ENCODE measurements around the gene TMEM240.
"Not testable (repeated sequence)": the region's sequence is repeated elsewhere in the genome, so short reads cannot be mapped to it uniquely, and the experiment has no call there.

TMEM240 gene

GRCh38 chr1:1539310-1540089, 924 bp downstream of the TMEM240 start:
- DNase-seq = no peak

DNA sequence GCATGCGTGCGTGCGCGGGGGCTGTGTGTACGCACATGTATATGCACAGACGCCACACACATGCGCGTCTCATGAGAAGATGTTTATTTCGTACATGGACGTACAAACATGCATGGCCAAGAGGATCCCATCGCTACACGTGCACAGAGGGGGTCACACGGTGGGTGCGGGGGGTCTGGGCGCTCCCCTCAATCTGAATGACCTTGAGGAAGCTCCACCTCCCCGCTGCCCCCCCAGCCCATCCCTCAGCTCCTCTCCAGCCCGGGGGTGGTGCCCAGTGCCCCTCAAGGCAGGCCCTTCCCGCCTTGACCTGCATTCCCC, 1.5 kb downstream of the TMEM240 start:
- DNase-seq = no peak

- no peak for DNase-seq
Measured at GRCh38 chr1:1538334-1538733, 2.1 kb downstream of the TMEM240 start.

- DNase-seq = no peak
Measured at GRCh38 chr1:1537626-1538250, 2.7 kb downstream of the TMEM240 start.

DNA sequence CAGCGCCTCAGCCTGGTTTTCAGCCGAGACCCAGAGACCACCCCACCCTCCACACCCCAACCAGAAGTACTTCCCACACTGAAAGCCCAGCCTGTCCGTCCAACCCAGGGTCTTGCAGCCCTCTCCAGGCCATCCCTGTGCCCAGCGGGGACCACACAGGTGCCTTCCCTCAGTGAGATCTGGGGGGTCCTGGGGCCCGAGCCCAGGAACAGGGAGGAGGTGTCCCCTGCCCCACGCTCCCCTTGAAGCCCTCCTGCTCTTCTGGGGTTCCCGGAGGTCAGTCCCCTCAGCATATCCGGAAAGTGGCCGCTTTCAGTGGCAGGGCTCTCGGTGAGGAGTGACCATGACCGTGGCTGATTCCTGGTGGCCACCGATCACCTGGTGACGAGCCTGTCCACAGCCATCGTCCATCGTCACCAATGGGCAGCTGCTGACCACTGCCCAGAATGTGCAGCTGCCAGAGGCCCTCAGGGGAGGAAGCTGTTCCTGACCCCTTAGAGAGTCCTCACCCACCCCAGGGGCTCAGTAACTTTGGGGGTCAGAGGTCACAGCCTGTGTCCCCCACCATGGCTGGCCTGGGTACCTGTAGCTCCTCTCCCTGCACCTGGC, 3.4 kb downstream of the TMEM240 start:
- no peak for DNase-seq

- no peak for DNase-seq
Measured at GRCh38 chr1:1536019-1536937, 4.1 kb downstream of the TMEM240 start.

GRCh38 chr1:1535201-1536018, 5.0 kb downstream of the TMEM240 start:
- no peak for DNase-seq

- no peak for DNase-seq
Measured at GRCh38 chr1:1534401-1535154, 5.8 kb downstream of the TMEM240 start.

GRCh38 chr1:1533894-1534291, 6.5 kb downstream of the TMEM240 start:
- not testable (repeated sequence) for DNase-seq

DNA sequence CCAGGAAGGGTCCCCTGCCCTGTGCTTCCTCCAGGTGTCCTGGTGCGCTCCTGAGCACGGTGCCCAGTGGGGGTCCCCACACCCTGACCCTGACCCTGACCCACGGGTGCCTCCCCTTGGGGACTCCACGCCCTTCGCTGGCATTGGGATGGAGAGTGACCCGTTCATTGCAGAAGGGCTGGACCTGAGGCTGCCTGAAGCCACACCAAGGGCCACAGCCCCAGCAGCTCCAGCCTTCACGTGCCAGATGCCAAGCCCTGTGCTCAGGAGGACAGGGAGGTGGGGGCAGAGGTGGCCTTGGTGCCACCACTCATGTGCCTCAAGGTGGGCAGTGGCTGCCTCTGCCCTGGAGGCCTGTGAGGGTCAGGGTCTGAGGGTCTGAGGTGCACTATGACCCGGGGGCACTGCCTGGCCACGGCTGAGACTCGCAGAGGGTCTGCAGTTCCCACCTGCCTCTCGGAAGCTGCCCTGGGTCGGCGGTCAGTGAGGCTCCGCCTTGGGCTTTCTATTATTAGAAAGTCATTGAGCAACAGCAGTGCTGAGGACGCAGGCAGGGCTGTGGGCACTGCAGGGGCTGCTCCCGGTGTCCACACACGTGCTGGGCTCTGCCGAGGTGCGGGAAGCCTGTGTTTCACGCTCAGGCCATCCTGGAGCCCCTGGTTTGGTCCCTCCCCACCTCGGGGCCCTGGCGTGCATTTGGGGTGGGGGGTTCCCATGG, 7.1 kb downstream of the TMEM240 start:
- not testable (repeated sequence) for DNase-seq

- no peak for DNase-seq
Measured at GRCh38 chr1:1531947-1532346, 8.5 kb downstream of the TMEM240 start.

- no peak for DNase-seq
Measured at GRCh38 chr1:1529936-1530335, 10.5 kb downstream of the TMEM240 start.

DNA sequence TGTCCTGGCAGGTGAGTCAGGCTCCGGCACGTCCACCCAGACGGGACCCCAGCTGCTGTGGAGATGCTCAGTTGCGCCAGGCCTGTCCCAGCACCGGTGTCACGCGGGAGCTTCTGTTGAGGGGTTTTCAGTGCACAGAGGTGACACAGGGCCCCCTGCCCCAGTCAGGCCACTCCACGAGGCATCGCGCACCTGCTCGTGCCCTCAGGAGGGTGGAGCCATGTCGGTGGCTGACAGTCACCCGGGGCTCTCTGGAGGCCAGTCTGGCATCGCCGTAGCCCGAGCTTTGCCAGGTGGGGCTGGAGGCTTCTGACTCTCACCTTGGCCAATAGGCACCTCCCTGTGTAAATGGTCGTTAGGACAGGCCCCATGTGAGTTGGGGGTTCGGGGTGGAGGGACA, 11.1 kb downstream of the TMEM240 start:
- DNase-seq = no peak

DNA sequence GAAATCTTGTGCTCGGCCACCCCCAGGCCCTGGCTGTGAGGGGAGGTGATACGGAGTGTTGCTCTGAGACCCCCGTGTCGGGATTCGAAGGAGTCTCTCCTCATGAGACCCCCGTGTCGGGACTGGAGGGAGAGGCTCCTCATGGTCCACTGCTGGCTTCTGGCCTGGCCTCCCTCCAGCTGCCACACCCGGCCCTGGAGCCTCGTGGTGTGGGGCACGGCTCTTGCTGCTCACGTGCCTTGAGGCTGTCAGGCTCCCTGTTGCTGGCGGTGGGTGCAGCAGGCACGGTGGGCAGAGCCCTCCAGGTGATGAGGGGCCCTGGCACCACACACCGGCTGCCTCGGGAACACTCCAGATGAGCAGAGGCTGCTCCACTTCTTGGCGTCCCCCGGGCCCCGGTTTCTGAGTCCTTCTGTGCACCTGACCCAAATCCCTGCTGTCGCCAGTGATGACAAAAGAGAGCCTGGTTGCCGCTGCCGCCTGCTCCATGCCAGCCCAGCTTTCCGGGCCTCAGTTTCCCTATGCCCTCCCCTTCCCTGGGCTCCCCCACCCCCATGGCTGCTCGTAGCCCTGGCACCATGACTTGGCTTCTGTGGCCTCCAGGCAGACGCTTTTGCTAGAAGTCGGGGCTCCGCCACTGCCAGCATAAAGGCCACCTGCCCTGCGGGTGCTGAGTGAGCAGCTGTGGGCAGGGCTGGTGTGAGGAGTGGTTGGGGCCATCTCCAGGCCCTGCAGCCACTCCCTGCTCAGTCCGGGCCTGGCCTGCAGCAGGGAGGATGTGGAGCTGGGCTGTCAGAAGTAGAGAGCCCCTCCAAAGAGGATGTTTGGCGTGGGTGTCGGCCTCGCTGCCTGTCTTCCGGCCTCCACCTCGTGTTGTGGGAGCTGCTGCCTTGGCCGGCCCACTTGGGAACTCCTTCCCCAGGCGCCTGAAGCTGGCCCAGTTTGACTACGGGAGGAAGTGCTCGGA, 11.8 kb downstream of the TMEM240 start:
- no peak for DNase-seq

DNA sequence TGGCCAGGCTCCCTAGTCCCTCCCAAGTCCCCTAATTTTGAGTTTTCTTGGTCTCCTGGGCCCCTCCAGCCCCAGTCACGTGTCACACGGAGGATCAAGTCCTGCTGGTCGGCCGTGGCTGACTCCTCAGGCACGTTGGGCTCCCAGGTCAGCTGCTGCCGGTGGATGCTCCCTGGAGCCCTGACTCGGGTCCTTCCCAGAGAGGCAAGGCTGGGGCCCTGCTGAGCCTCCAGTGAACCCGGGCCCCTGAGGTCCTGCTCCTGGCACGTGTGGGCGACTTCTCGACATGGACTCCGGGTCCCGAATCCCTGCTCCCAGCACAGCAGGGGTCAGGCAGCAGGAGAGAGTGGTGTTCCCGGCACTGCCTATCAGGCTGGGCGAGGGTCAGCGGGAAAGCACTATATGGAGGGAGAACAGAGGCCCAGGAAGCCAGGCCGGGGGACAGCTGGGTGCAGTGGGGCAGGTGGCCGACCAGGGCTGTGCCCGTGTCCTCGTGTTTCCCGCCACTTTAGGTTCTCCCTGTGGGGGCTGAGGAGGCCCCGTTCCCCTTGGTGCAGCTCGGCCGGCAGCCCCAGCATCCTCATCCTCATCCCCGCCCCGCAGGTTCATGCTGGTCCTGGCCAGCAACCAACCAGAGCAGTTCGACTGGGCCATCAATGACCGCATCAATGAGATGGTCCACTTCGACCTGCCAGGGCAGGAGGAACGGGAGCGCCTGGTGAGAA, 13.2 kb downstream of the TMEM240 start:
- no peak for DNase-seq

DNA sequence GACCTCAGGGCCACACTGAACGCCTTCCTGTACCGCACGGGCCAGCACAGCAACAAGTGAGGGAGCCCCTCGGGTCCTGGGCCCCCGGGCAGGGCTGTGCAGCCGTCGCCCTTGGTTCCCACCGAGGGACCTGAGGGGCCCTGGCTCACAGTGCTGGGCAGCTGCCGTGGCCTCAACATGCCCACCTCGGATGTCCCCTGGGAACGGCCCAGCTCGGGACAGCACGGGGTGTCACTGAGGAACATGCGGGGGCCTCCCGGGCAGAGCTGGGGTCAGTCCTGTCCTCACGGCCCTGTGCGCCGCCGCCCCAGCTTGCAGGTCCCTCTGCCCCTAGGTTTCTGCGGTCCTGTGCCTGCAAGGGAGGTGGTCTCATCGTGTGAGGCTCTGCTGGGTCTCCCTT, 13.9 kb downstream of the TMEM240 start:
- DNase-seq = not testable (repeated sequence)

DNA sequence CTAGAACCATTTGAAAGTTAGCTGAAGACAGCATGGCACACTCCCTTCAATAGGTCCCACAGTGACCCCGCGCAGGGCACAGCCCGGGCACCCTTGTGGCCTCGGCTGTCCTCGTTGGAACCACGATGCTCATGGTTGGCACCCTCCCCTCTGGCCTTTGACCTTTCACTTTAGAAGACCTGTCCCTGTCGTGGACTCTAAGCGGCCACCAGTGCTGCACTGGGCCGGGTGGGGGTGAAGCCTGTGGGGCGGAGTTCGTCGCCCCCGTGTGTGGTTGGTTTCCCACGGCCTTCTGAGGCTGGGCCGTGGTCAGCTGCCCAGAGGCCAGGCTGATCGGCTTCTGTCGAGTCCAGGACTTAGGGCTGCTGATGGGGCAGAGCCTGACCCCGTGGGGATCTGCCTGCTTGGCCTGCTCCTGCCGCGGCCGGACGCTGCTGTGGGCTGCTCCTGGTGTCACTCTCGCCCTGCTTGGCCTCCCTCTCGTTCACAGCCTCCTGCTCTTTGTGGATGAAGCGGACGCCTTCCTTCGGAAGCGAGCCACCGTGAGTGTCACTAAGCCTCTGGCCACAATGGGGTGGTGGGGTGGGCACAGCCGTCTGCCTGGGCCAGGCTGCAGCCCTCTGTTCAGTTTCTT, 15.6 kb downstream of the TMEM240 start:
- not testable (repeated sequence) for DNase-seq

DNA sequence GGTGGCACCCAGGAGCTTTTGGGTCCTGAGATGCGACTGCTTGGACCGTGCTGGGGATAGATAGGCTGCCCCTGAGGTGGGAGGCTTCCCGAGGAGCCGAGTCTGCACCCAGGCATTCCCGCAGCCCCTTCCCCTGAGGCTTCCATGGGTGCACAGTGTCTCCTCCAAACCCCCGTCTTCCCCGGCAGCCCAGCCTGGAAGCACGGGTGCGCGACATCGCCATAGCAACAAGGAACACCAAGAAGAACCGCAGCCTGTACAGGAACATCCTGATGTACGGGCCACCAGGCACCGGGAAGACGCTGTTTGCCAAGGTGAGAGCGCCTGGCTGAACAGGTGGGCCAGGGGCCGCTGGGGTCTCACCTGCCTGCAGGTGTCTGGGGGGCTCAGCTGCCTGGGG, 16.8 kb downstream of the TMEM240 start:
- DNase-seq = not testable (repeated sequence)

Data from activated CD4-positive, CD25-positive, alpha-beta regulatory T cell (primary cell).